Upper lobe of left lung (tissue), 4 donors: Measurements from ENCODE around the gene FGF16.

Source experiments
- CTCF ChIP-seq, 6 experiments: fragments of 450-650 bp in 4 of 6; fragments of 200-600 bp in 2 of 6; sonication (generic) in 2 of 6; IDR thresholded peaks; one replicate each; pipeline ENCODE4 v1.5.1; 2016 to 2019; ENCODE audit warnings: antibody characterized with exemption in 6 of 6
- EP300 ChIP-seq, 4 donors: sonication (generic); formaldehyde crosslinking; IDR thresholded peaks; one replicate each; pipeline ENCODE4 v1.5.1; 2017; ENCODE audit warnings: antibody characterized with exemption in 4 of 4, control low read depth in 2 of 4
- POLR2A ChIP-seq, 4 donors: fragments of 450-650 bp; IDR thresholded peaks; one replicate each; pipeline ENCODE4 v1.5.1; 2016 to 2017; ENCODE audit warnings: antibody characterized with exemption in 4 of 4, mild to moderate bottlenecking in 2 of 4

- no peak for TF ChIP-seq CTCF (IDR thresholded peaks at IDR 0.05)
- no peak for TF ChIP-seq EP300 (IDR thresholded peaks at IDR 0.05)
- TF ChIP-seq POLR2A (IDR thresholded peaks at IDR 0.05) = no peak
These were observed 16.0 kb upstream of the FGF16 start for GRCh38 chrX:77431227-77431626.
